ENCODE measurements around the gene C5orf34.

C5orf34 gene

DNA sequence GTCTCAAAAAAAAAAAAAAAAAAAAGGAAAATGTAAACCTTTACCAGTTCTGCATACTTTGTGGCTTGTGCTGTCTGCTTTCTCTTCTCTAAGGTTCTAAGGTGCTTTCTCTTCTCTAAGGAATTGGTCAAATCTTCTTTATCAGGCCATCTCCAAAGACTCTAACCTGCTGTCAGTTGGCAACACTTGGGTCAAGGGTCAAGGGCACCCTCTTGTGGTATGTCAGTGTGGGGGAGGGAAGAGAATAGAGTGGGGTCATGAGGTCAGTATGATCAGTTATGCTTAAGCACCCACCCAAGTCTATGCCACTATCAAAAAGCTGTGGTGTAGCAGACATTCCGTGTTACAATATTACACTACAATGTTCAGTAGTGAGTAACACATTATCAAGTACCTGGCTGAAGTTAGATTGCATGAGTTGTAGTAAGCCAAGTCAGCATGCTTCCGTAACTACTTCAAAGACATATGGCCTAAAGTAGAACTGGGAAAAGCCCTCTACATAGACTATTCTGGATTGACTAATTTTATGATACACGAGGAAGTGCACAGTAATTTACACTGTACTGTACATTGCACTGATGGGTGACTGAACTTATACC, 77.8 kb downstream of the C5orf34 start:
- Histone ChIP-seq H3K27ac (no peak overlapping the region), H3K4me2 (no peak overlapping the region), H4K20me1 (no peaks in the 10 kb centered on the region), H3K9ac (no peak overlapping the region), H3K4me1 (no peaks in the 10 kb centered on the region), H3K36me3 (no peaks in the 10 kb centered on the region), H3K4me3 (no peak overlapping the region), H3K27me3 (no peaks in the 10 kb centered on the region), H3K9me3 (peaks cover 5% of the 10 kb centered on the region; the same call in 1 of the 2 replicates)
- TF ChIP-seq Cebpa-rat (IDR thresholded peaks at IDR 0.05): no peak

Measured in BLaER1 (cell line).